AML-193 (cell line): ENCODE data around the gene SPATA13.
"Not testable (repeated sequence)": the region's sequence is repeated elsewhere in the genome, so short reads cannot be mapped to it uniquely, and the experiment has no call there.

ENCODE experiments used
- DNase-seq, 2 experiments: peaks; one replicate each; lab custom pipeline; 2025; lab: John Stamatoyannopoulos, UW

The SPATA13 gene

GRCh38 chr13:24280720-24281119 lies 120.2 kb downstream of the SPATA13 start:
- no peak for DNase-seq

DNA sequence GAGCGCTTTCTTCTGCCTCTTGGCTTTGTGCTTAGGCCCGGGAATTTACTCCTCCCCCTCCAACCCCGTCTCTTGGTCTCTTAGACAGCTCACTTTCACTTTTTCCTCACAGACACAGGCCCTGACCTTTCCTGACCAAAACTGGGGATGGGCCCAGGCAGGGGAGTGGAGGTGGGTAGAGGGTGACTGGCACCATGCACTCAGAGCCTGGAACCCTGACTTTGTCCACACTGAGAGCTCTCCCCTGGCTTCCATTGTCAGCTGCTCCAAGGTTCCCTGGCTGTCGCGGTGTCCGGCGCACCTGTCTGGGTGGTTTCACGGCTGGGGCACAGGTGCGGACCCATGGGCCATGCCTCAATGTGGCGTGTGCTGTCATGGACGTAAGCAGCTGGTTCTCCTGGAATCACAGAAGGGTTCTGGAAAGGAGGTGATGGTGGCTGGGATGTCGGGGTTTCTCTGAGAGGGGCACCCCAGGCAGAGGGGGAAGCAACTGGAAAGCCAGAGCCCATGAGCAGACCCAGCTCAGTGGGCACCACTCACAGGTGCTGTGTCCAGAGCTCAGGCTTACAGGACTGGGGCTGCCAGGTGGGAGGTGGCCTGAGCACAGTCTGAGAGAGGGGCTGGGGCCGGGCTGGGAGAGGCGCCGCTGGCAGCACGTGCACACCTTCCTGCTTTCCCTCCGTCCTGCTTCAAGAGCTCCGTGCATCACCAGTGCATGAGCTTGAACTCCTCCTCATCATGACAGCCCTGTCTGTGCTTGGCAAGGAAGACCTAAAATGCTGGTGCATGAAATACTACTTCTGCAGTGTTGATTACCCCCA lies 120.9 kb downstream of the SPATA13 start:
- DNase-seq = no peak

DNA sequence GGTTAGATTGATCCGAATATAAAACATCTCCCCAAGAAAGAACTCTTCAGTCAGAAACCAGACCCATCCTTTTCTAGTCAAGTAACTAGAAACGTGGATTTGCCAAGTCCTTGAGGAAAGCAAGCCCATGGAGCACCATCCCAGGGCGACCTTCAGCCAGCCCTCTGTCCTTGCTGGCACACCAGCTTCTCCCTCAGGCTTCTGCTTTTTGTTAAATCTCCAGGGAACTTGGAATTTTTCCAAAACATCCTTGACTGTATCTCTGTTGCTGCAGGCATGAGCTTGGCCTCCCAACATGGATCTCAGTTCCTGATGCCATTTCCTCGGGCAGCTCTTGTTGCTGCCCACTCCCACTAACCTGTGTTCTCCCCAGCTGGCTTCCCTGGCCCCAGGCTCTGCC lies 121.7 kb downstream of the SPATA13 start:
- DNase-seq = no peak

DNA sequence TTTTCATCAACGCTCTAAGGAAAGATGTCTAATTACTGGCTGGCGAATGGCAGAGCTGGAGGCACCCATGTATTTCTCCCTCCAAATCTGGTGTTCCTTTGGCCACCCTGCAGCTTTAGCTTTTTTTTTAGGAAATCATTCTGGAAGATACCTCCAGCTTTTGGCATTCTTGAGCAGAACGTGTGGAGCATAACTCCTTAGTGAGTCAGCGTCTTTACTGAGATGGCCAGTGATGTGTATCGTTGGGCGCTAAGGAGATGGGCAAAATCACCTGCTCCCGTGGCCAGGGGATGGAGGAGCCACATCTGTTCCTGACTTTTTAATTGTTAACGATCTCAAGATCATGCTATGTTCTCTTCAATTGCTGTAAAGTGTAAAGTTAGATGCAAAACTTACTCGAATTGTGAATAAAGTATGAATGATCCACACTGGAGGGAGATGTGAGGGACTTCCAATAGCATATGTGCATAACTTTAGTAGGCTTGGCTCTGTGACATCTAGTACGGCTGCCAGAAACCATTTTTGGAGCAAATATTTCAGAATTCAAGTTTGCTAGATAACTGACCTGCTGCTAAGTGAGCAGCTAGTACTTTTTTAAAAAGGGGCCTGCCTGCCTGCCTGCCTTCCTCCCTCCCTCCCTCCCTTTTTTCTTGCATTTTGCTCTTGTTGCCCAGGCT lies 124.5 kb downstream of the SPATA13 start:
- no peak for DNase-seq

DNA sequence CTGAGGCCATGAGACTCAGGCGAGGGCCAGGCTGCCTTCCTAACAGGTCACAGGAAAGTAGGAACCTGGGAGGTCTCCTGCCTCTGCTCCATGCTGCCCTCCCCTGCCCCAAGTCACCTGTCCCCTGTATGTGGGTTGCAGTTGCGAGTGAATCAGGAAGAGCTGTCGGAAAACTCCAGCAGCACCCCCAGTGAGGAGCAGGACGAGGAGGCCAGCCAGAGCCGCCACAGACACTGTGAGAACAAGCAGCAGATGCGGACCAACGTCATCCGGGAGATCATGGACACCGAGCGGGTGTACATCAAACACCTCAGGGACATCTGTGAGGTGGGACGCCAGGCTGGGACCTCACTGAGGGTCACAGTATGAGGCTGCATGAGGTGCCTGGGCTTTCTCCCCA lies 126.1 kb downstream of the SPATA13 start:
- DNase-seq = no peak

- no peak for DNase-seq
Measured at GRCh38 chr13:24287748-24288287, 127.3 kb downstream of the SPATA13 start.

GRCh38 chr13:24288870-24289269 lies 128.3 kb downstream of the SPATA13 start:
- DNase-seq = no peak

- no peak for DNase-seq
Measured at GRCh38 chr13:24290280-24290932, 129.9 kb downstream of the SPATA13 start.

DNA sequence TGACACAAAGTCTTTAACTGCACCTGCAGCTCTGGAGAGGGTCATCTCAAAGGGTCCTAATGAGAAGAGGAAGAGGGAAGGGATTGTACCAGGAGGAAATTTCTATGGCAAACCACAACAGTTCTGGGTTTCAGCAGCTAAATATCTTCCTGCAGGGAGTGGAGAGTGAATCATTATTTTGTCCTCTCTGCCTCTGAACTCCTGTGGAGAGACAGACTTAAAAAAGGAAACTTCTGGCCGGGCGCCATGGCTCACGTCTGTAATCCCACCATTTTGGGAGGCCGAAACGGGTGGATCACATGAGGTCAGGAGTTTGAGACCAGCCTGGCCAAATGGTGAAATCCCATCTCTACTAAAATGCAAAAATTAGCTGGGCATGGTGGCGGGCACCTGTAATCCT lies 132.0 kb downstream of the SPATA13 start:
- no peak for DNase-seq

DNA sequence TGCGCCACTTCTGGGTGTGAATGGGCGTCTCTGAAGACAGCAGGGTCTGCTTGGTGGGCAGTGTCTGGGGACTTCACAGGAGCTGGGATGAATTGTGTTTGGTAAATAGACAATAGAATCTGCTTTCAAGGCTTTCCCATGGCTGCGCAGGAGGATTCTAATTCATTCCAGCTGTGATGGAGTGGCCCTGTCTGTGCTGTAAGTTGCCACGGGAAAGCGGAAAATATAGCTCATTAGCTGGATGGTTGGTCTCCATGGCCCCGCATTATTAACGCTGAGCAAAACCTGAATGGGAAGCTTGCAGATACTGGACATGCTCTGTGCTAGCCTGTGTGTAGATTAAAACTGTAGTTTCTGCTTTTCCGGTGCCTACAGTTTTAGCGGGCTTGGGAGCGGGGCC lies 133.2 kb downstream of the SPATA13 start:
- no peak for DNase-seq

DNA sequence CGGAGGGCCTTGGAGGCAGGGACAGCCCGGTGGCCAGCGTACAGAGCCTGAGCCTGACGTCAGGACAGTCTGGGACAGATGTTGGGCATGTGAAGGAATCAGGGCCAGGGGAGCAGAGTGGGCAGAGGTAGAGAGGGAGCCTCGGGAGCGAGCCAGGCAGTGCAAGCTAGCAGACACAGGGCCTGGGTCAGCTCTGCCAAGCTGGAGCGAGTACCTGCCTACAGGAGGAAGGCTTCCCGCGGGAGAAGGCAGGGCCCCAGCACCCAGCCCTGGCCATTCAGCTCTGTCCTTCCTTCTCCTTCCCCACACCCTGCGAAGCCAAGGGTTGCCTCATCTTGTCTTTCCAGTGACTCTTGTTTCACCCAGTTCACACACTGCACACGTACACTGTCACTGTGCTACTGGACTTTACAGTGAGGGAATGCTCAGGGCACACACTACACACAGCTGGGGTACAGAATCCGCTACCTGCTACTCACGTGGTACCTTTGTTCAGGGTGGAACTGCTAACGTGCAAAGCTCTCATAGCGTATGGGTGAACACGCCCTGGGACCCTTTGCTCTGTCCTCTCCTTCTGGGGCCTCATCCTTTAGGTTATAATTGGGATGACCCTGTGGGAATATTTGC lies 139.1 kb downstream of the SPATA13 start:
- no peak for DNase-seq

GRCh38 chr13:24301434-24301833 lies 140.9 kb downstream of the SPATA13 start:
- DNase-seq = no peak

- DNase-seq = no peak
Measured at GRCh38 chr13:24301911-24302310, 141.4 kb downstream of the SPATA13 start.

DNA sequence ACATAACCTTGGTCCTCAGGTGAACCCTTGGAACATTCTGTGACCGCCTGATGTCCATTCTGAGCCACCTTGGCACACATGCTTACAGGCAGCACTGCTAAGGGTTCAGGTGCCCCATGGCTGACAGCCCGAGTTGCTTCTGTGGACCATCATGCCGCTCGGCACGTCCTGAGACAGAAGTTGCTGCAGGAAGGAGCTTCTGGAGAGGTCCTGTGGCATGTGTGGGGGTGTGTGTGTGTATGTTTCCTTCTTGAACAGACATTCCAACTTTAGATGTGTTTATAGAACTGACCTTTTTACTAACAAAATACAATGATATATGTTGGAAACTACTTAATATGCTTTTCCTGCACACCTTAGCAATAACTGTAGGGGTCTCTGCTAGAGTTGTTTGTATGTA lies 144.1 kb downstream of the SPATA13 start:
- no peak for DNase-seq

- no peak for DNase-seq
Measured at GRCh38 chr13:24306632-24307031, 146.1 kb downstream of the SPATA13 start.

DNA sequence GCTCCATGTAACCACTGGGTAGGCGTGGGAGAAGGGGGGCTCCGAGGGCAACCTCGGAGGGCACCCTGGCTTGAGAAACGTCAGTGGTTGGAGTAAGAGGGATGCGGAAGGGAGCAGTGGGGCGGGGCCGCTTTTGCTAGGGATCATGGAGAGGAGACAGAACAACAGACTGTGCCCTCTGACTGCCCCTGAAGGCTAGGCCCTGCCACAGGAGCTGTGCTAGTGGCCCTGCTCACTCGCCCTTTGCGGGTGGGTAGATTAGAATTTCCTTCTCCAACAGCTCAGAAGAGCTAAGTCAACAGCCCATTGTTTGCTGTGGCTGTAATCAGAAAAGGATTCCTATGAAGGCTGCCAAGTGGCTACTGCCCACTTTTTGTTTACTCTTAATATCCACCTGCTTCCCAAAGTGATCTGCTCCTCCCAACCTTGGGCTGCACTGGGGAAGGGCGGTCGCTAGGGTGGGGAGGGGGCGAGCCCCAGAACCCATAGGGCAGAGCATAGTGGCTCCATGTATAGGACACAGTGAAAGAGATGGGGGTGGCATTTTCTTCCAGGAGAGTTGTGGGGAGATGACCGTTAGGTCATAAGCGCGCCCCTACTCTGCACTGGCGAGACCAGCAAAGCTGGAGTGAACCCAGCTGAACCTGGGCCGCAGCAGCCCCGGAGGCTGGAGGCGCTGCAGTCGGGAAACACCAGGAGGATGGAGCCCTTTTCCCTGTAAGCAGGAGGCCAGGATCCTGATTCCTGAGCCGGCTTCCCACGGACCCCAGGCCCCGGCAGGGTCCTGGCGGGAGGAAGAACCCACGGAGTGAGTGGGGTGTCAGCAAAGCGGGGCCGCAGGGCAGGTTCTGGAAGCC lies 146.9 kb downstream of the SPATA13 start:
- DNase-seq = no peak

GRCh38 chr13:24308068-24308445 lies 147.5 kb downstream of the SPATA13 start:
- no peak for DNase-seq

DNA sequence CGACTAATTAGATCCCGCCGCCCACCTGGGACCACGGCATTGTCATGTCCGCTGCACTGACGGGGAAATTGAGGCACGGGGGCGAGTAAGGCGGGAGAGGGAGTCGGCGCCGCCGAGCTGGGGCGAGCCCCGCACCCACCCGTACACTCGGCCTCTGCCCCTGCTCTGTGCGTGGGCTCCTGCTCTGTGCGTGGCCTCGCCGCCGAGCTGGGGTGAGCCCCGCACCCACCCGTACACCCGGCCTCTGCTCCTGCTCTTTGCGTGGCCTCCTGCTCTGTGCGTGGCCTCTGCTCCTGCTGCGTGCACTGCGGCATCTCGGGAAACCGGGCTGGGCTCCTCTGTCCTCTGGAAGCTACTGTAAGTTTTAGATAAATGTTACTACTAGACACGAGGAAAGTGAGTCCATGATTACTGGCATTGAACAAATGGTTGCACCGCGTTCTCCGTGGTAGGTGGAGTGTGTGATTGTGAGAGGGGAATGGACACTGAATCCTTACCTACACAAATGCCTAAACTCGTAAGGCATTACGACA lies 148.0 kb downstream of the SPATA13 start:
- no peak for DNase-seq

DNA sequence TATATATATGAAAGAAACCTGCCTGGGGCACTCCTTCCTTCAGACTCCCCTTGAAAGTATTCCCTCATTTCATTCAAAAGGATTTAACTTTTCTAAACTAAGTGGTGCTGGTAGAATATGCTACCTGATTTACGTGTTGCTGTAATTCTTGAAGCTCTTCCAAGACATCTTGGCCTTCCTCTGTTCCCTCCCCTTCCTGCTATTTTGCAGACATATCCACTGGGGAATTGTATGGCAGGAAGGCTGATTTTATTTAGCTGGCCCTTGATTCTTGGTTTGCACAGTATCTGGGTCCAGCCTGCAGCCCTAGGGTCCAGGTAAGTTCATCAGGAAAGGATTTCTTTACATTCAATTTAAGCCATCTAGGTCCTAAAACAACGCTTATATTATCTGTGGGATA lies 148.8 kb downstream of the SPATA13 start, which contains the start of gene C1QTNF9:
C1QTNF9 (plus strand) TSS at position 281 of the 400 bp plus-strand sequence. CDS start 6,424 bp downstream, outside the sequence.
- DNase-seq = not testable (repeated sequence)

DNA sequence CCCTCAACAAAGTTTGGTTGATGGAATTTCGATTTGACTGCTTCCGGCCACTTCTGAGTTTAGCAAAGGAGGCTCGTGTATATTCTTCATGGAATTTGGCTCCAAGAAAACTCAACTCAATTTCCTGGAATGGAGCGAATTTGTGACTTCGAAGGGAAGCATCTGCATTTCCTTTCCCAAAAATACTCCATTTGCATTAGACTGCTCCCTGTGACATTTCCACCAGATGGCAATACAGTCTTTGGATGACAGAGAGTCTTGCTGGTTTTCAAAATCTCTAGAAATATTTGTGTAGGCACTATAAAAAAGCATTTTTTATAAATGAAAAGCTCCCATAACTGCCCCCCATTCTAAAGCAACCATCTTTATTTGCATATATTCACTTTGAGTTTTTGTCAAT lies 152.9 kb downstream of the SPATA13 start:
- DNase-seq = no peak

- DNase-seq = not testable (repeated sequence)
Measured at GRCh38 chr13:24317835-24318234, 157.3 kb downstream of the SPATA13 start.
